Neutrophil (primary cell): ENCODE results near the gene MC5R.

Experiments
- H3K27ac ChIP-seq: fragments of 200-600 bp; sonication (generic); 2 replicates; pipeline ENCODE4 v1.5.1; 2016; ENCODE audit warnings: mild to moderate bottlenecking, moderate library complexity
- H3K27me3 ChIP-seq: fragments of 200-600 bp; sonication (generic); 2 replicates; pipeline ENCODE4 v1.6.0; 2016; ENCODE audit warnings: mild to moderate bottlenecking
- H3K36me3 ChIP-seq: fragments of 200-600 bp; sonication (generic); 2 replicates; pipeline ENCODE4 v1.5.1; 2017
- H3K4me1 ChIP-seq, 2 experiments: fragments of 200-600 bp in 1 of 2; sonication (generic) in 1 of 2; 1 replicate in 1 of 2; 2 replicates in 1 of 2; pipeline versions ENCODE4 v1.5.1 to v1.6.1; 2013 to 2016; ENCODE audit warnings: low read depth in 1 of 2, low read length in 1 of 2, mild to moderate bottlenecking in 1 of 2, moderate library complexity in 1 of 2; ENCODE audit not compliant: control insufficient read depth in 1 of 2, insufficient read depth in 1 of 2
- H3K4me3 ChIP-seq, 2 experiments: fragments of 200-600 bp in 1 of 2; sonication (generic) in 1 of 2; 1 replicate in 1 of 2; 2 replicates in 1 of 2; pipeline ENCODE4 v1.5.1; 2013 to 2016; ENCODE audit warnings: low read depth in 1 of 2, low read length in 1 of 2, mild to moderate bottlenecking in 1 of 2, moderate library complexity in 1 of 2
- H3K9me3 ChIP-seq: fragments of 200-600 bp; sonication (generic); 2 replicates; pipeline ENCODE4 v1.5.1; 2016
- TF ChIP-seq, protein P1 (sequence below): fragments of 200-600 bp; sonication (generic); IDR thresholded peaks from 2 replicates; pipeline ENCODE4 v1.5.1; 2016; ENCODE audit warnings: antibody characterized with exemption

Gene MC5R

DNA sequence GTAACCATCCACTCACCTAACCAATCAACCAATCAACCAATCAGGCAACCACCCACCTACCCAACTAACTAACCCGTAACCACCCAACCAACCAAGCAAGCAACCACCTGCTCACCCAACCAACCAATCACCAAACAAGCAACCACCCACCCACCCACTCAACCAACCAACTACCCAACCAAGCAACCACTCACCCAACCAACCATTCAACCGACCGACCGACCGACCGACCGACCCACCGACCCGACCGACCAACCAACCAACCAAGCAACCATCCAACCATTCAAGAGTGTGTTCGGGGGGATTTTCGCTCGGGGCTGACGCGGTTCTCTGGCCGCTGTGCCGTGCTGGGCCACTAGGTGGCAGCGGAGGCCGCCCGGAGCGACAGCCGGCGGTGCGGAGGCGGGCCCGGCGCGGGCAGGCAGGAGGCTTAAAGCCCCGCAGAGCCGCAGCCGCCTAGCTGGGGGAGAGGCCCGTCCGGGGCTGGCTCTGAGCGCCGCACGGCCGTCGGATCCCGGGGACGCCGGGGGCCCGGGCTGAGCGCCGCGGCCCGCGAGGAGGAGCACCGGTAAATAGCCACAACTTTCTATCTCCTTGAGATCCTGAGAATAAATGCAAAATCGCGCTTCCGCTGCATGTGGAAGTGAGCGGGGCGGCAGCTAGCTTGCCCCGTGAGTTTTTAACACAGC is at the start of gene MC5R:
MC5R (plus strand) TSS at position 443 of the 689 bp plus-strand sequence. CDS start 1,617 bp downstream, outside the sequence.
- no peaks in the 10 kb centered on the region for H3K36me3 ChIP-seq
- H3K27ac ChIP-seq, result no peak within 1 kb of the TSS
- TF ChIP-seq, protein P1, sequence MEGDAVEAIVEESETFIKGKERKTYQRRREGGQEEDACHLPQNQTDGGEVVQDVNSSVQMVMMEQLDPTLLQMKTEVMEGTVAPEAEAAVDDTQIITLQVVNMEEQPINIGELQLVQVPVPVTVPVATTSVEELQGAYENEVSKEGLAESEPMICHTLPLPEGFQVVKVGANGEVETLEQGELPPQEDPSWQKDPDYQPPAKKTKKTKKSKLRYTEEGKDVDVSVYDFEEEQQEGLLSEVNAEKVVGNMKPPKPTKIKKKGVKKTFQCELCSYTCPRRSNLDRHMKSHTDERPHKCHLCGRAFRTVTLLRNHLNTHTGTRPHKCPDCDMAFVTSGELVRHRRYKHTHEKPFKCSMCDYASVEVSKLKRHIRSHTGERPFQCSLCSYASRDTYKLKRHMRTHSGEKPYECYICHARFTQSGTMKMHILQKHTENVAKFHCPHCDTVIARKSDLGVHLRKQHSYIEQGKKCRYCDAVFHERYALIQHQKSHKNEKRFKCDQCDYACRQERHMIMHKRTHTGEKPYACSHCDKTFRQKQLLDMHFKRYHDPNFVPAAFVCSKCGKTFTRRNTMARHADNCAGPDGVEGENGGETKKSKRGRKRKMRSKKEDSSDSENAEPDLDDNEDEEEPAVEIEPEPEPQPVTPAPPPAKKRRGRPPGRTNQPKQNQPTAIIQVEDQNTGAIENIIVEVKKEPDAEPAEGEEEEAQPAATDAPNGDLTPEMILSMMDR, result peak; percentile 41
- peaks cover 61% of the 10 kb centered on the region for H3K27me3 ChIP-seq
- no peaks in the 10 kb centered on the region for H3K9me3 ChIP-seq
- no peak within 1 kb of the TSS for H3K4me3 ChIP-seq
- peaks cover 0 to 5% of the 10 kb centered on the region in 2 experiments for H3K4me1 ChIP-seq

DNA sequence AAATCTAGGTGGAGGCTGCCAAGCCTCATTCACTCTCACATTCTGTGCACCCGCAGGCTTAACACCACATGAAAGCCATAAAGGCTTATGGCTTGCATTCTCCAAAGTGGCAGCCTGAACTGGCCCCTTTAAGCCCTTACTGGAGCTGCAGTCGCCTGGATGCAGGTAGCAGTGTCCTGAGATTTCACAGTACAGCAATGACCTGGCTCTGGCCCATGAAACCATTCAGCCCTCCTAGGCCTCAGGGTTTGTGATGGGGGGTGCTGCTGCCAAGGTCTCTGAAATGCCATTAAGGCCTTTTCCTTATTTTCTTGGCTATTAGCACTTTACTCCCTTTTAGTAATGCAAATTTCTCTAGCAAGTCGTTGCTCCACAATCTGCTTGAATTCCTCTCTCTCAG is 48.9 kb upstream of the MC5R start:
- TF ChIP-seq, protein P1, result no peak
- H3K4me1 ChIP-seq, result no peaks in the 10 kb centered on the region
- no peaks in the 10 kb centered on the region for H3K9me3 ChIP-seq
- no peaks in the 10 kb centered on the region for H3K36me3 ChIP-seq
- H3K27ac ChIP-seq, result no peak overlapping the region
- H3K4me3 ChIP-seq, result no peak overlapping the region
- H3K27me3 ChIP-seq, result no peaks in the 10 kb centered on the region

GRCh38 chr18:13791181-13791580 is 32.8 kb upstream of the MC5R start:
- Histone ChIP-seq H3K4me3 (no peak overlapping the region), H3K36me3 (no peaks in the 10 kb centered on the region)

GRCh38 chr18:13793819-13794218 is 30.1 kb upstream of the MC5R start:
- Histone ChIP-seq H3K4me1 (no peaks in the 10 kb centered on the region), H3K27me3 (peaks cover 32% of the 10 kb centered on the region), H3K9me3 (no peaks in the 10 kb centered on the region), H3K36me3 (no peaks in the 10 kb centered on the region), H3K4me3 (no peak overlapping the region), H3K27ac (no peak overlapping the region)
- TF ChIP-seq, protein P1, result no peak

More at GRCh38 chr18:13791181-13791580, 32.8 kb upstream of the MC5R start:
- Histone ChIP-seq H3K4me1 (no peaks in the 10 kb centered on the region), H3K27me3 (peaks cover 9% of the 10 kb centered on the region), H3K9me3 (no peaks in the 10 kb centered on the region), H3K27ac (no peak overlapping the region)
- TF ChIP-seq, protein P1, result no peak

GRCh38 chr18:13796515-13796914 is 27.4 kb upstream of the MC5R start:
- TF ChIP-seq, protein P1, result no peak
- Histone ChIP-seq H3K4me3 (no peak overlapping the region), H3K27ac (no peak overlapping the region)

More at GRCh38 chr18:13796515-13796914, 27.4 kb upstream of the MC5R start:
- H3K27me3 ChIP-seq, result peaks cover 55% of the 10 kb centered on the region
- no peaks in the 10 kb centered on the region for H3K4me1 ChIP-seq
- no peaks in the 10 kb centered on the region for H3K36me3 ChIP-seq
- H3K9me3 ChIP-seq, result no peaks in the 10 kb centered on the region
